ENCODE measurements around the gene DCP1B. TPM values are rescaled to one million over a fixed set of nuclear protein-coding genes. Genes with fewer than 3 reads are reported as not detected.

The DCP1B gene
- total RNA-seq, result 10 to 100 TPM; 20.7 to 21.4 TPM

DNA sequence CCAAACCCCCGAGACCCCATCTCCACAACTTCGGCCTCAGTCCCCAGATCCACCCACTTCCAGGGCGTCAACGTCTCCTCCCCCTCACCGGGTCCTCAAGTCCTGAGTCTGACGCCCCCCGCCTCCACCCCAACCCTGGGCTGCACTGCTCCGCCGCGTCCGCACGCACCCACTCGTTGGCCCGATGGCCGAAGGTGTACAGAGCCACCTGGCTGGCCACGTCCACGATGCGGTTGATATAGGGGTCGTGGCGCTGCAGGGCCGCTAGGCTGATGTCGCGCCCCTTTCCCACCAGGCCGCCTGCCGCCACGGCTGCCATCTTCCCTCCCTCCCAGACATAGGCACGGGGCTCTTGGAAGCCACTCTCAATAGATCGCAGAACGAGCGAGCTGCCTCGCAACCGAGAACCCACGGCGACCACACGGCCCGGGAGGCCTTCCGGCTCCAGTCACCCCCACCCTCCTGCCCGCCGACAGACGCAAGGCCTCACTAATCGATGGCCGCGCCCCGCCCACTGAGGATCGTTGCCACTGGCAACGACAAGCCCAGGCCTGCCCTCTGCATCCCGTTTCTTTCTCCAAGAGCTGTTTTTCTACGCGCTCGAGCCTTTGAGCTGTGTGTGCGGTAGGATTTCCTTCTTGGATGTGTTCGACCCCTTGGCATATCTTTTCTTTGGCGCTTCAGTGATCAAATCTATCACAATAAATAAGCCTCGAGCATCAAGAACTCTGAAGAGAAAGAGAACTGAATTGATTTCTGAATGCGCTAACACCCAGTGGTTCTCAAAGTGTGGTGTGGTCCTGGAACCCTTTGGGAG is at the start of gene DCP1B:
DCP1B (minus strand) TSS at position 345 of the 817 bp plus-strand sequence; CDS start at position 319, 26 bp downstream.
- Mint-ChIP-seq H3K4me3 (peak within 1 kb of the TSS; percentile 90), H3K4me1 (peaks cover 13% of the 10 kb centered on the region), H3K27ac (peak within 1 kb of the TSS; percentile 98), H3K36me3 (peaks cover 4% of the 10 kb centered on the region), H3K9me3 (no peaks in the 10 kb centered on the region), H3K27me3 (peaks cover 7% of the 10 kb centered on the region)
- DNase-seq (peak; percentile 93), ATAC-seq (ENCODE audit: low read depth) (peak; percentile 100)
- POLR2A ChIA-PET, result interaction anchor here (0.6 to 1.4 kb wide), 6 partner anchors 10 to 411 kb away, joined by 3 to 5 read pairs (median 3); no protein-coding TSS in a partner anchor

DNA sequence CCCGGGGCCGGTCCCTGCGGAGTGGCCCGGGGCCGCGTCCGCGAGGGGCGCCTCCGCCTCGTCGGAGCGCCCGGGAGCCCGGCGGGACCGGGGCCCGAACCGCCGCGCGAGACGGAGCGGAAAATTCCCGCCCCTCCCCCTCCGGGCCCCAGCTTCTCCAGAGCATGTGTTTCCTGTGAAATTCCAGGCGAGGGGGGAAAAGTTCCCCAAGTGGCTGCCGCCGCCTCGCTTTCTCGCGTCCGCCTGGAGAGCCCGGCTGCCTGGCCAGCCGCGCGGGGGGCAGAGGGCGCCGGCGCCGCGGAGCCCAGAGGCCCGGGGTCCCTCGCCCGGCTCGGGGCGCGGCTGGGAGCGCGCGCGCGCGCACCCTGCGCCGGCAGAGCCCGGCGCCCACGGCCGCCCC is 49.4 kb upstream of the DCP1B start:
- Mint-ChIP-seq H3K9me3 (no peaks in the 10 kb centered on the region), H3K36me3 (no peaks in the 10 kb centered on the region), H3K4me1 (peaks cover 17% of the 10 kb centered on the region), H3K27ac (no peak overlapping the region), H3K4me3 (no peak overlapping the region), H3K27me3 (peaks cover 77% of the 10 kb centered on the region)
- ATAC-seq (ENCODE audit: low read depth) (no peak), DNase-seq (no peak)
- POLR2A ChIA-PET, result no interaction called here

DNA sequence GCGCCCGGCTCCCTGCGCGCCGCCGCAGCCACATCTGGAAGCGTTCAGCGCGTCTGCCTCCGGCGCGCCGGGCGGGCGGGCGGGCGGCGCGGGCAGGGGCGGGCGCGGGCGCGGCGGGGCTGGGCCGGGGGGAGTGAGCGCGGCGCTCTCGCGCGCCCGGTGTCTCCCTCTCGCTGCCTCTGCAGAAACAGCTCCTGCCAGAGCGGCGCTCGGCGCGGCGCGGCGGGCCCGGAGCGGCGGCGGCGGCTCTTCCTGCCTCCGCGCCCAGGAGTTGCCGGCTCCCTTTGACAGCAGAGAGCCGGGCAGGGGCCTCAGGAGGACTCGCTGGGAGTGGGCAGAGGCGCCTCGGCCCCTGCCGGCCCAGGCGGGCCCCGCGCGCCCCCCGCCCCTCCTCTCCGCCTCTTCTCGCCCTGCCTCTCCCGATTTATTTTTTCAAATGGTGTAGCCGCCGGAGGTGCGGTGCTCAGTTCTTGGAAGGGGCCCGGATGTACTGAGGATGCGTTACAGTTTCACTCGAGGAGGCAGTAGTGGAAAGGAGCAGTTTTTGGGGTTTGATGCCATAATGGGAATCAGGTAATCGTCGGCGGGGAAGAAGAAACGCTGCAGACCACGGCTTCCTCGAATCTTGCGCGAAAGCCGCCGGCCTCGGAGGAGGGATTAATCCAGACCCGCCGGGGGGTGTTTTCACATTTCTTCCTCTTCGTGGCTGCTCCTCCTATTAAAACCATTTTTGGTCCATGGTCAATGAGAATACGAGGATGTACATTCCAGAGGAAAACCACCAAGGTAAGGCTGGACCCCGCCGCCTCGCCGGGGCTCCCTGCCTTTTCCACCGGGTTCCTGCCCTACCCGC is 48.8 kb upstream of the DCP1B start, which contains the start of gene CACNA1C:
CACNA1C (plus strand) TSS at position 162 of the 853 bp plus-strand sequence; CDS start at position 738, 576 bp downstream.
- no peak within 1 kb of the TSS for H3K27ac Mint-ChIP-seq
- peak; percentile 88 for ATAC-seq (ENCODE audit: low read depth)

DNA sequence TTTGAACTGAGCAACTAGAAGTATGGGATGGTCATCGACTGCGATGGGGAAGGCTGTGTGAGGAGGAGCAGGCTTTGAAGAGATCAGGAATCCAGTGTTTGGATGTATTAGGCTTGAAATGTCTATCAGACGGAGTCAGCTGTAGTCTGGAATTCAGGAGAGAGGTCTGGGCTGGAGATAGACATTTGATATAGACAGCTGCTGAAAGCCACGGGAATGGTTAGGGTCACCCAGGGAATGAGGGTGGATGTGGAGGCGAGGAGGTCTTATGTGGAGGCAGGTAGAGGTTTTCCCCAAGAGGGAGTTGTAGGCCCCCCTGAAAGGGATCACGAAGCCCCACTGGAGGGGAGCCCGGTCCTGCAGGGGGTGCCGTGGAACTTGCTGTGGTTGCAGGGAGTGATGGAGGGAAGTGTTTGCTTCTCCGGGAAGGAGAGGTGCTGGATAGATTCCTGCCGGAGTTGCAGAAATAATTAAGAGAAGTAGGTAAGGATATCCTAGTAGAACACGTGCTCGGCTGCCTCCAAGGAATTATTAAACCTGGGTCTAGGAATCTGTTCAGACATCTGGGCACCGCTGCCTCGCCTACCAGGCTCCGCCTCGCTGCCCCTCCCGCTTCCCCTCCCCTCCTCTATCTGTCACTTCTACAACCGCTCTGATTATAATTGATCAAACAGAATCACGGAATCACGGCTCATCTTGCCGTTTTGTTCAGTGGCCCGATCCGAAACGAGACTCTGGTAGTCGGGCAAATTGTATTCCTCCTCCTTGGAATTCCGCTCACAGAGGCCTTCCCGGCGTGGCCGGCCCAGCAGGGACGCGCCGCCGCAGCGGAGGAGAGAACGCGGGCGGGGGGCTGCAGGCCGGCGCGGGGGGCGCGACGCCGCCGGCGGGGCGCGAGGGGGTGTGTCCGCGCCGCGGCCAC is 47.7 kb upstream of the DCP1B start:
- DNase-seq (no peak), ATAC-seq (ENCODE audit: low read depth) (no peak)
- peak overlapping the region; percentile 45 for H3K4me3 Mint-ChIP-seq
- no peaks in the 10 kb centered on the region for H3K36me3 Mint-ChIP-seq
- no peak overlapping the region for H3K27ac Mint-ChIP-seq
- peaks cover 17% of the 10 kb centered on the region for H3K4me1 Mint-ChIP-seq
- POLR2A ChIA-PET, result no interaction called here
- H3K27me3 Mint-ChIP-seq, result peaks cover 77% of the 10 kb centered on the region
- H3K9me3 Mint-ChIP-seq, result no peaks in the 10 kb centered on the region

More for the DNA sequence above, 48.8 kb upstream of the DCP1B start, which contains the start of gene CACNA1C:
- peak; percentile 73 for DNase-seq
- no peaks in the 10 kb centered on the region for H3K36me3 Mint-ChIP-seq
- H3K4me1 Mint-ChIP-seq, result peaks cover 17% of the 10 kb centered on the region
- H3K9me3 Mint-ChIP-seq, result no peaks in the 10 kb centered on the region
- H3K4me3 Mint-ChIP-seq, result peak within 1 kb of the TSS; percentile 89
- peaks cover 81% of the 10 kb centered on the region for H3K27me3 Mint-ChIP-seq
- POLR2A ChIA-PET, result no interaction called here

DNA sequence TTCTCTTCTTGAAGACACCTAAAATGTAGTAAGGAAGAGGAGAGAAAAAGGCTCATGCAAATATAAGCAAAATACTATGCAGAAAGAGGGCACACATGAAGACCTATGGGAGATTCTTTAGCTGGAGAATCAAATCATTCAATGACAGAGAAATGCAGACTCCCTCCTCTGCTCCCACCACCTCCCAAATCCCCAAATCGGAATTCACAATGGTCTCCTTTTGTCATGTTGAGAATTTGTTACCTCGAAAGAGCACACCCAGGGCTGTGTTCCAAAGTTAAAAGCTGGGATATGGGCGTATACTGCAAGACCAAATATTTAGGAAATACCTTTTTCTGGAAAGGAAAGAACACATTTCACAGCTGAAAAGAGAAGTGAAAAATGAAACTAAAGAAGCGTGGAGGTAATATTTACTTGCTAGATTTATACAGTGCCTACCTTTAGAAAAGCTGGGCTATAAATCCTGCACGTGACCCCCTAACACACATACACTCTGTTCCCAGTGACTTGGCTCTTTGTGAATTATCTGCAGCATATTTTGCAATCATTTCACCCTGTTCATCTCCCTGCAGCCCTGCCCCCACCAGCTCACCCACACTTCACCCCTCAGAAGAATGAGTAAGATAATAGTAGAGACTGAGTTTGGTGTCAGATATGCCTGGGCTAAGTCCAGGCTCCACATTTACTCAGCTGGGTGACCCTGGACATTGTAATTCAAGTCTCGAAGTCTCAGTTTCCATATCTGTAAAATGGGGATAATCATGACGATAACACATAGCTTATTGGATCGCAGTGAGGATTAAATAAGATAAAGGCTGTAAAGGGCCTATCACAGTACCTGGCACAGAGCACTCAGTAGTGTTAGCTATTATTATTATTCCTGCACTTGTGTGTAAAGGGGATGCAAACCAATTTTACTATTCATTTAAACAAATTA is 45.6 kb upstream of the DCP1B start:
- Mint-ChIP-seq H3K27ac (no peak overlapping the region), H3K9me3 (no peaks in the 10 kb centered on the region), H3K27me3 (peaks cover 62% of the 10 kb centered on the region), H3K4me1 (peaks cover 15% of the 10 kb centered on the region), H3K4me3 (peak overlapping the region; percentile 31), H3K36me3 (no peaks in the 10 kb centered on the region)
- DNase-seq, result no peak
- POLR2A ChIA-PET, result interaction anchor here (0.6 kb wide), 1 partner anchor 234 kb away, joined by 5 read pairs; no protein-coding TSS in a partner anchor
- ATAC-seq (ENCODE audit: low read depth), result no peak

DNA sequence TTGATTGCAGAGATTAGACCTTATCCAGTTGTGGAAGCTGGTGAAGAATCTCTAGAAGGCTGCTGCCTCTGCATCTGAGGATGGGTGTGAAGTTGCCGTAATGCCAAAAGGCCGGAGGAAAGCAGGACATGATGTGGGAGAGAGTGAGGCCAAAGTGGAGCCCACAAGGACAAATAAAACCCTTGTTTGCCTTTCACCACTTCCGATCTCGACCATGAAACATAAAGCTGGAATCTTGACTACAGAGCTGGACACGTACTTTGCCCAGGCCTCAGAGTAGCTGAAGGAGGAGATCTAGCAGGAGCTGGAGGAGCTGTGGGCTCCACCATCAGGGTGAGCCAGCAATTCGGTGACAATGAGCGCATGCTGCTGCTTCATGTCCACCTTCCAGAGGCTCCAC is 43.5 kb upstream of the DCP1B start:
- no peak overlapping the region for H3K27ac Mint-ChIP-seq
- ATAC-seq (ENCODE audit: low read depth), result no peak
- no peak for DNase-seq
- no peaks in the 10 kb centered on the region for H3K36me3 Mint-ChIP-seq
- peaks cover 53% of the 10 kb centered on the region for H3K27me3 Mint-ChIP-seq
- no peaks in the 10 kb centered on the region for H3K9me3 Mint-ChIP-seq
- no peak overlapping the region for H3K4me3 Mint-ChIP-seq
- H3K4me1 Mint-ChIP-seq, result peaks cover 9% of the 10 kb centered on the region
- POLR2A ChIA-PET, result no interaction called here

DNA sequence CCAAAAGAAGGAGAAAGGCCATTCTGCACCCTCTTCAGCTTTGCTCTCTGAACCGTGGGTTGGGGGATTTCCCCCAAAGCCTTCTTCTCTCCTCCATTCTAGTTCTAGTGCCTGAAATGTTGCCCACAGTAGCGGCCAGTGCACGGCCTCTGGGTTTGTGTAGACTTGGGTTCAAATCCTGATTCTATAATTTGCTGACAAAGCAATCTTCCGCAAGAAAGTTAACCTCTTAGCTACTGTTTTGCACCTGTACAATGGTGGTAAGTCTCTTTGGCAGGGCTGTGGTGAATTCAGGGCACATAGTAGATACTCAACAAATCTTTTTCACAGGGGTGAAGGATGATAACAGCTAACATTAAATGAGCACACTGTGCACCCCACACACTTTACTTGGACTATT is 42.7 kb upstream of the DCP1B start:
- DNase-seq, result no peak
- ATAC-seq (ENCODE audit: low read depth), result no peak
- Mint-ChIP-seq H3K36me3 (no peaks in the 10 kb centered on the region), H3K27me3 (peaks cover 54% of the 10 kb centered on the region), H3K4me3 (no peak overlapping the region), H3K27ac (no peak overlapping the region), H3K4me1 (peaks cover 9% of the 10 kb centered on the region), H3K9me3 (no peaks in the 10 kb centered on the region)
- POLR2A ChIA-PET, result no interaction called here

DNA sequence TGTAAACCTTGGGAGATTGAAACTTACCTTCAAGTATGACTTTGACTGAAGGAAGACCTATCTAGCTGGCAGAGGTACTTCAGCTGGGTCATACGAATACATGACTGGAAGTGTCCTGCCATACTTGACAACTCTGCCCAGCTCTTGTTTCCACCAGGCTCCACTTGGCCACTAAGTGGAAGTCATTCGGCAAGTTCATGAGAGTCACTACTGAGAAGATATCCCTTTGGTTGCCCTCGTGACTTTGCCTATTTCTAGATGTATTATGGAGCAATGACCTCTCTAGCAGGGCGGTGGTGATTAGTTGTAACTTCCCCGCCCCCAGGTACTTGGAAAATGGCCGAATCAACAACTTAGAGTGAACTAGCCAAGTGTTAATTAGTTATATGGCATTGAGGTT is 39.9 kb upstream of the DCP1B start:
- POLR2A ChIA-PET, result no interaction called here
- Mint-ChIP-seq H3K36me3 (no peaks in the 10 kb centered on the region), H3K27ac (no peak overlapping the region), H3K4me1 (no peaks in the 10 kb centered on the region), H3K9me3 (no peaks in the 10 kb centered on the region), H3K27me3 (peaks cover 45% of the 10 kb centered on the region), H3K4me3 (no peak overlapping the region)
- ATAC-seq (ENCODE audit: low read depth), result no peak
- DNase-seq, result no peak

DNA sequence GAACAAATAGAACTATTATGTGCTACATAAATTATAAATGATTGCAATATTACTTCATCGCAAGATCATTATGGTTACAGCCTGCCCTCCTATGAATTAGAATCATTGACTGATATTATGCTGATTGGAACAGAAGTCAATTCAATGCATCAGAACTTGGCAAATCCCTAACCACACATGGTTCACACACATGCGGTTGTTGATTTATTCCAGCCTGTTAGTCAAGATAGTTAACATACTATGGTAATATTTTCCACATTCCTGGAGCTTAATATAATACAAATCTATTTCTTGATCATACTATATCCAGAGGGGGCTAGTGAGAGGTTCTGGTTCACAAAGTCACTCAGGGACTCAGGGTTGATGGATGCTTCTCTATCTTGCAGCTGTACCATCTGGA is 38.8 kb upstream of the DCP1B start:
- no peak for ATAC-seq (ENCODE audit: low read depth)
- Mint-ChIP-seq H3K27me3 (peaks cover 42% of the 10 kb centered on the region), H3K4me1 (no peaks in the 10 kb centered on the region), H3K36me3 (no peaks in the 10 kb centered on the region), H3K9me3 (no peaks in the 10 kb centered on the region), H3K27ac (no peak overlapping the region), H3K4me3 (no peak overlapping the region)
- DNase-seq, result no peak
- POLR2A ChIA-PET, result no interaction called here

DNA sequence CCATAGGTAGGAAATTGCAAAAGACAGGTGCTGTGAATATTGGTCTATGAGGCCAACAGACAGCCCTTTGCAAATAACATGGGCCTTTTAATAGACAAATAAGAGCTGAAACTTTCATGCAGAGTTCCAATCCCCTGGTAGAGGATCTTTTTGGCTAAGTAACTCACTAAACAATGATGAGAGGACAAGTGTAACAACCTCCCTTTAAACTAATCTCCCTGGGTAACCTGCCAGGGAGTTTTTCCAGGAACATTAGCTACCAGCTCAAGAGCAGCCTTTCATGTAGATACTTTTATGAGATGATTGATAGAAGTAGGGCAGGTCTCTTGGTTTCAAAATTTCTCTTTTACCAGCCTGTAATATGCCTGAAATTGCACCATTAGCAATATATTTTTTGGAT is 34.8 kb upstream of the DCP1B start:
- Mint-ChIP-seq H3K9me3 (no peaks in the 10 kb centered on the region), H3K4me3 (no peak overlapping the region), H3K27me3 (peaks cover 52% of the 10 kb centered on the region), H3K36me3 (no peaks in the 10 kb centered on the region), H3K27ac (no peak overlapping the region), H3K4me1 (peaks cover 7% of the 10 kb centered on the region)
- POLR2A ChIA-PET, result no interaction called here
- ATAC-seq (ENCODE audit: low read depth), result no peak
- DNase-seq, result no peak

DNA sequence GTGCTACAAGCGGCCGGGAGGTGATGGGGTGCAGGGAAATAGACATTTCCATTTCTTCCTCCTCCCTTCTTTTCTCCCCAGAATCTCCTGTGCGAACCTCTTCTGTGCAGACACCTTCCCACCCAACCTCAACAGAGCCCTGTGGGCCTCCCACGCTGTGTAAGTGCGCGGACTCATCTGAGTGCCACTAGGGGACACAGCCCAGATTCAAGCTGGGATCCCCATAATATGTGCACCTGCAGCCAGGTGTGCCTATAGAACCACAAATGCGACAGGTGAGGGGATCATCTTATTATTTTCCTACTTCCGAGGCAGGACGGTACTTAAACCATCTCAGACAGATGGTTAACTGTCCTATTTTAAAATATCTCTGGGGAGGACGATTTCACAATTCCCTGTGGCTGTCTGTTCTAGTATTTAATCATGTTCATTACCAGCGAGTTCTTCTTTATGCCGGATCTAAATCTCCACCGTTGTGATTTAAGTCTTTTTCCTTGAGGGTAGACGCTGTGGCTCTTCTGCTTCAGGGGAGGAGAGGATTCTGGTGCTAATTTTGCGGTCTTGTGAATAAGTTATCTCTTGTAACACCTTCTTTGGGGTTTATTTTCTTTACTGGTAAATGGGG is 31.3 kb upstream of the DCP1B start:
- no peaks in the 10 kb centered on the region for H3K36me3 Mint-ChIP-seq
- no peak overlapping the region for H3K27ac Mint-ChIP-seq
- ATAC-seq (ENCODE audit: low read depth) (no peak), DNase-seq (no peak)
- peaks cover 7% of the 10 kb centered on the region for H3K4me1 Mint-ChIP-seq
- POLR2A ChIA-PET, result no interaction called here
- H3K4me3 Mint-ChIP-seq, result peak overlapping the region; percentile 72
- peaks cover 61% of the 10 kb centered on the region for H3K27me3 Mint-ChIP-seq
- no peaks in the 10 kb centered on the region for H3K9me3 Mint-ChIP-seq
